Measurements from ENCODE around the gene CNPY3. TPM values are rescaled to one million over a fixed set of nuclear protein-coding genes. Genes with fewer than 3 reads are reported as not detected.
"Not testable (repeated sequence)": the region's sequence is repeated elsewhere in the genome, so short reads cannot be mapped to it uniquely, and the experiment has no call there.

The CNPY3 gene
- total RNA-seq, result 10 to 100 TPM; 28.4 to 43.7 (median 32.6) TPM

DNA sequence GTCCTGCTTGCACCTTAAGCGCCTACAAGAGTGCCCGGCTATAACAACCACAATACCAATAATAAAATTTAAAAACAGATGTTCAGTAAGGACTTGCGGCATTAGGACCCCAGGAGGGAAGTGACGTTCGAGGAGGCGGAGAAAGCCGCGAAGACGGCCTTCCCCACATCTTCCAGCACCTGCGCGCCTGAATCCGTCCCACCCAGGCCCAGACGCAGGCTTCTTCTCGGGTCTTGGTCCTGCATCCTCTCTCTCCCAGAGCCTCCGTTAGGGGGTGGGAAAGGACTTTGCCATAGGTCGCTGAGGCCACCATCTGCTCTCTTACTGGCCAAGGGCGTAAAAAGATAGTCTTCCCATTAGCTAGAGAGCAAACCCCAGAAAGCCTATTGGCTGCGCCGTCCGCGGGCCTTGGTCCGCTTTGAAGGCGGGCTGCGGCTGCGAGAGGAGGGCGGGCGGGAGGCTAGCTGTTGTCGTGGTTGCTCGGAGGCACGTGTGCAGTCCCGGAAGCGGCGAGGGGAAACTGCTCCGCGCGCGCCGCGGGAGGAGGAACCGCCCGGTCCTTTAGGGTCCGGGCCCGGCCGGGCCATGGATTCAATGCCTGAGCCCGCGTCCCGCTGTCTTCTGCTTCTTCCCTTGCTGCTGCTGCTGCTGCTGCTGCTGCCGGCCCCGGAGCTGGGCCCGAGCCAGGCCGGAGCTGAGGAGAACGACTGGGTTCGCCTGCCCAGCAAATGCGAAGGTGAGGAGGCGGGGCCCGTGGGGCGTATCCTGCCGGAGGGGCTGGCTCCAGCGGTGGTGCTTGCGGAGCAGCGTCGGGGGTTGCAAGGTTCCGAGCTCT is at the start of gene CNPY3:
TSS of gene CNPY3 (plus strand) at position 495 of the 835 bp plus-strand sequence. CDS start at position 586, 91 bp downstream.
- TF ChIP-seq, protein P1, sequence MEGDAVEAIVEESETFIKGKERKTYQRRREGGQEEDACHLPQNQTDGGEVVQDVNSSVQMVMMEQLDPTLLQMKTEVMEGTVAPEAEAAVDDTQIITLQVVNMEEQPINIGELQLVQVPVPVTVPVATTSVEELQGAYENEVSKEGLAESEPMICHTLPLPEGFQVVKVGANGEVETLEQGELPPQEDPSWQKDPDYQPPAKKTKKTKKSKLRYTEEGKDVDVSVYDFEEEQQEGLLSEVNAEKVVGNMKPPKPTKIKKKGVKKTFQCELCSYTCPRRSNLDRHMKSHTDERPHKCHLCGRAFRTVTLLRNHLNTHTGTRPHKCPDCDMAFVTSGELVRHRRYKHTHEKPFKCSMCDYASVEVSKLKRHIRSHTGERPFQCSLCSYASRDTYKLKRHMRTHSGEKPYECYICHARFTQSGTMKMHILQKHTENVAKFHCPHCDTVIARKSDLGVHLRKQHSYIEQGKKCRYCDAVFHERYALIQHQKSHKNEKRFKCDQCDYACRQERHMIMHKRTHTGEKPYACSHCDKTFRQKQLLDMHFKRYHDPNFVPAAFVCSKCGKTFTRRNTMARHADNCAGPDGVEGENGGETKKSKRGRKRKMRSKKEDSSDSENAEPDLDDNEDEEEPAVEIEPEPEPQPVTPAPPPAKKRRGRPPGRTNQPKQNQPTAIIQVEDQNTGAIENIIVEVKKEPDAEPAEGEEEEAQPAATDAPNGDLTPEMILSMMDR (IDR thresholded peaks at IDR 0.05), result no peak
- DNase-seq (ENCODE audit: low spot score) (peak; percentile 63), ATAC-seq (ENCODE audit: low FRiP score) (peak; percentile 95)

DNA sequence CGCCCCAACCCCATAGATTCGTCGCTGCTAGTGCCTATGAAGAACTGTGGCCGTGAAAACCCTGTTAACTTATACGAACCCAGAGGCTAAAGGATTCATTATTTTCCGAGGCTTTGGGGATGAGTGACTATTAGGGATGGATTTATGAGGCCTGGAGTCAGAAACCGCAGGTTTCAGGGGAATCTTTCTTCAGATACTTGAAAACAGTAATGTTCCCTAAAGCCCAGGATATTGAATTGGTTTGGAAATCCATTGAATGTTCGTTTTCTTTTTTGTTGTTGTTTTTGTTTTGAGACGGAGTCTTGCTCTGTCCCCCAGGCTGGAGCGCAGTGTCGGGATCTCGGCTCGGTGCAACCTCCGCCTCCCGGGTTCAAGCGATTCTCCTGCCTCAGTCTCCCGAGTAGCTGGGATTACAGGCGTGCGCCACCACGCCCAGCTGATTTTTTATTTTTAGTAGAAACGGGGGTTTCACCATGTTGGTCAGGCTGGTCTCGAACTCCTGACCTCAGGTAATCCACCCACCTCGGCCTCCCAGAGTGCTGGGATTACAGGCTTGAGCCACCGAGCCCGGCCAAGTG is 49.0 kb upstream of the CNPY3 start:
- DNase-seq (ENCODE audit: low spot score), result not testable (repeated sequence)

GRCh38 chr6:42880871-42881270 is 48.4 kb upstream of the CNPY3 start:
- not testable (repeated sequence) for ATAC-seq (ENCODE audit: low FRiP score); DNase-seq (ENCODE audit: low spot score)

More for the DNA sequence above, 49.0 kb upstream of the CNPY3 start:
- ATAC-seq (ENCODE audit: low FRiP score), result not testable (repeated sequence)

- no peak for DNase-seq (ENCODE audit: low spot score)
- ATAC-seq (ENCODE audit: low FRiP score), result peak; percentile 37
- TF ChIP-seq, protein P1 (IDR thresholded peaks at IDR 0.05), result no peak
Measured at GRCh38 chr6:42885702-42886101, 43.6 kb upstream of the CNPY3 start.

DNA sequence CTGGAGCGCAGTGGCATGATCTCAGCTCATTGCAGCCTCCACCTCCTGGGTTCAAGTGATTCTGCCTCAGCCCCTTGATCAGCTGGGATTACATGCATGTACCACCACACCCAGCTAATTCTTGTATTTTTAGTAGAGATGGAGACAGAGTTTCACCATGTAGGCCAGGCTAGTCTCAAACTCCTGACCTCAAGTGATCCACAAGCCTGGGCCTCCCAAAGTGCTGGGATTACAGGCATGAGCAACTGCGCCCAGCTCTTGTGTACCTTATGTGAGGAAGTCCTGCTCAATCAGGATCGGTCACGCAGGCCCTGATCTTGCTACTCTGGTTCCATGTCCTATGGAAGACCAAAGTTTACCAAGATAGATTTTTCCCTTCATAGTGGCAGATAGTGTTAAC is 41.1 kb upstream of the CNPY3 start:
- not testable (repeated sequence) for DNase-seq (ENCODE audit: low spot score); ATAC-seq (ENCODE audit: low FRiP score)

GRCh38 chr6:42889815-42890214 is 39.5 kb upstream of the CNPY3 start:
- DNase-seq (ENCODE audit: low spot score), result no peak
- TF ChIP-seq, protein P1 (IDR thresholded peaks at IDR 0.05), result no peak
- no peak for ATAC-seq (ENCODE audit: low FRiP score)

DNA sequence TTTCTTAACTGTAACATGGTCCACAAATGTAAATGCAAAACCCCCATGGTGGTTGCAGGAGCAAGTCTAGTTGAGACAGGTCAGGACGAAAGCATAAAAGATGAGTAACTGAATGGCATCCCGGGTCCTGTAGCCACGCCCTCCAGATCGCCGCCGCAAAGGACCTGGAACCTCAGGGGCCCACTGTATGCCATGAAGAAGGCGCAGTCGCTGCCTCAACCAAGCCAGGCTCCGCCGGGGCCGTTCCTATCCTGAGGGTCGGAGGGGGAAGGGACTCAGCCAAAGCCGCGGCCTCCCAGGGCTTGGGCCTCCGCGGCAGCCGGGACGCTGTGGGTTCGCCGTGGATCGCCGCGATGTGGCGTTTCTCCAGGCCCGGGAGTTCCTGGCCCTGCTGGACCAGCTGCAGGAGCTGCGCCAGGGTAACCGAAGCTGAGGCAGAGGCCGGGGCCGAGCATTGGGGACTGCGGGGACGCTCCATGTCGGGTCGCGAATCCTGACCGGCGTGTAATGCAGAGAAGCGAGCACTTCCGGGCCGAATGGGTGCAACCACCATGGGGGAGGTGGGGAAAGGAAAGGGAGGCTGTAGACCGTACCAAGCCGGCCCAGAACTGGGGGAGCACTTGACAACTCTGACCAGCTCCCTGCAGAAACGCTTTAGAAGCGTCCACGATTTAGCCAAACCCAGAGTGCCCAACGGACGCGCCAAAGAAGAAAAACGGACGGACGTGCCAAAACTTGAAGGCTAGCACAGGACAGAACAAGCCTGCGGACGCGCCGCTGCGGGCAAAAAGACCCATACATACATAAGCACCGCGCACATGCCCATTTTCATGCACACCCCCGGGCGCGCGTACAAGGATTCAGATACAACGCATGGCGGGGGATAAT is 38.7 kb upstream of the CNPY3 start:
- ATAC-seq (ENCODE audit: low FRiP score), result peak; percentile 99
- TF ChIP-seq, protein P1 (IDR thresholded peaks at IDR 0.05), result no peak
- peak; percentile 59 for DNase-seq (ENCODE audit: low spot score)

DNA sequence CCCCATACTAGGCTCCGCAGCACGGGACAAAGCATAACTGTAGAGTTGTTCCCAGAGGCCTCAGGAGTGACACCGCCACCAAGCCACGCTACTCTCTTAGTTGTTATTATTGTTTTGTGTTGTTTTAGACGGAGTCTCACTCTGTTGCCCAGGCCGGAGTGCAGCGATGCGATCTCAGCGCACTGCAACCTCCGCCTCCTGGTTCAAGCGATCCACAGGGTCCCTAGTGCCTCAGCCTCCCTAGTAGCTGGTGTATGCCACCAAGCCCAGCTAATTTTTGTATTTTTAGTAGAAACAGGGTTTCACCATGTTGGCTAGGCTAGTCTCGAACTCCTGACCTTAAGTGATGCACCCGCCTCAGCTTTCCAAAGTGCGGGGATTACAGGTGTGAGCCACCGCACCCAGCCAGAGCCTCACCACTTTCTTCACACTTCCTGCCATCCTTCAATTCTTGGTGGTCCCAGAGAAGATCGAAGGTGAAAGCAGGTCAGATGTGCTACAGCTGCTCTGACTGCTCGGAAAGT is 38.0 kb upstream of the CNPY3 start:
- TF ChIP-seq, protein P1 (IDR thresholded peaks at IDR 0.05), result no peak

DNA sequence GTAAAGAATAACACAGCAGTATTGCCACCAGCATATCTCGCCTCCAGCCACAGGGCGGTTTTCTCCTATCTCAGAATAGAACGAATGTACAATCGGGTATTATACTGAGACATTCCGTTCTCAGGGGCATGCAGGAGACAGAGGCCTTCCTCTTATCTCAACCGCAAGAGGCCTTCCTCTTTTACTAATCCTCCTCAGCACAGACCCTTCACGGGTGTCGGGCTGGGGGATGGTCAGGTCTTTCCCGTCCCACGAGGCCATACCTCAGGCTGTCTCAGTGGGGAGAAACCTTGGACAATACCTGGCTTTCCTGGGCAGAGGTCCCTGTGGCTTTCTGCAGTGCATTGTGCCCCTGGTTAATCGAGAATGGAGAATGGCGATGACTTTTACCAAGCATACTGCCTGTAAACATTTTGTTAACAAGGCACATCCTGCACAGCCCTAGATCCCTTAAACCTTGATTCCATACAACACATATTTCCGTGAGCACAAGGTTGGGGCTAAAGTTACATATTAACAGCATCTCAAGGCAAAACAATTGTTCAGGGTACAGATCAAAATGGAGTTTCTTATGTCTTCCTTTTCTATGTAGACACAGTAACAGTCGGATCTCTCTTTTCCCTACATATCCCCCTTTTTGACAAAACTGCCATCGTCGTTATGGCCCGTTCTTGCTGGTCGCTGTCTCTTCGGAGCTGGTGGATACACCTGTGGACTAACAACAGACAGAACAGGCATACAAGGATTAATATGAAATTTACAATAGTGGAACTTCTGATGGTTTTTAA is 35.0 kb upstream of the CNPY3 start:
- not testable (repeated sequence) for ATAC-seq (ENCODE audit: low FRiP score)
- DNase-seq (ENCODE audit: low spot score), result peak; percentile 6

More for the DNA sequence above, 38.0 kb upstream of the CNPY3 start:
- ATAC-seq (ENCODE audit: low FRiP score) (peak; percentile 4), DNase-seq (ENCODE audit: low spot score) (no peak)

Measured in omental fat pad (tissue), 4 donors.